Parathyroid adenoma (tissue), 2 donors: Measurements from ENCODE around the gene IFI27.
"Not testable (repeated sequence)": the region's sequence is repeated elsewhere in the genome, so short reads cannot be mapped to it uniquely, and the experiment has no call there.

Experiments used
- H2AFZ ChIP-seq: fragments of 300-600 bp; sonication (generic); one replicate; pipeline ENCODE4 v1.7.0; 2017; ENCODE audit warnings: antibody characterized with exemption, mild to moderate bottlenecking
- H3K27ac ChIP-seq: fragments of 300-600 bp; sonication (generic); one replicate; pipeline ENCODE4 v1.7.0; 2017
- H3K27me3 ChIP-seq: fragments of 300-600 bp; sonication (generic); one replicate; pipeline ENCODE4 v1.7.0; 2017; ENCODE audit warnings: low read length; ENCODE audit not compliant: control insufficient read depth, insufficient read depth
- H3K36me3 ChIP-seq: fragments of 300-600 bp; sonication (generic); one replicate; pipeline ENCODE4 v1.7.0; 2017; ENCODE audit warnings: low read length; ENCODE audit not compliant: control insufficient read depth, insufficient read depth
- H3K4me1 ChIP-seq: fragments of 300-600 bp; sonication (generic); one replicate; pipeline ENCODE4 v1.7.0; 2017; ENCODE audit warnings: control low read depth
- H3K4me2 ChIP-seq: fragments of 300-600 bp; sonication (generic); one replicate; pipeline ENCODE4 v1.7.0; 2017; ENCODE audit warnings: low read length
- H3K4me3 ChIP-seq: fragments of 300-600 bp; sonication (generic); one replicate; pipeline ENCODE4 v1.7.0; 2017; ENCODE audit warnings: low read depth, low read length
- H3K79me2 ChIP-seq: fragments of 300-600 bp; sonication (generic); one replicate; pipeline ENCODE4 v1.7.0; 2017; ENCODE audit warnings: control low read depth
- H3K9ac ChIP-seq: fragments of 300-600 bp; sonication (generic); one replicate; pipeline ENCODE4 v1.7.0; 2017; ENCODE audit warnings: mild to moderate bottlenecking
- H3K9me3 ChIP-seq: fragments of 300-600 bp; sonication (generic); one replicate; pipeline ENCODE4 v1.7.0; 2017; ENCODE audit warnings: low read length; ENCODE audit not compliant: control insufficient read depth
- CTCF ChIP-seq: fragments of 300-600 bp; sonication (generic); IDR thresholded peaks from one replicate; pipeline ENCODE4 v1.7.0; 2017; ENCODE audit warnings: antibody characterized with exemption, mild to moderate bottlenecking
- donor health status: primary hyperparathyroidism.

The IFI27 gene

DNA sequence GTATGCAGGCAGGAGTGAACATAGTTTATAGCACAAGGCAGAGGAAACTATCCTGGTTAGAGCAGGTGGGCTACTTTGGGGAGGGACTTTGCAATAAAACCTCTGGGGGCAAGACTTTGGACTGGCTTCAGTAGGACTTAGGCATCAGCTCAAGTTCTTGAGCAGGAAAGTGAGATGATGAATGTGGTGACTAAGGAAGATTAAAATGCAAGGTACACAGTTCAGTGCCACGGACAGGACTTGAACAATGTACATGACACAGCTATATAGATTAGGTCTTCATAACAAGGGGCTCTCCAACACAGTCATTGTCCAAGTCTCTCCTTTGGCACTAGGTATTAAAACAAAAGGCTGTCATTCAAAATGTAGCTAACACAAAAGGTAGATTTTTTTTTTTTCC is 42.1 kb downstream of the IFI27 start:
- Histone ChIP-seq H3K4me3 (no peak overlapping the region), H3K4me2 (no peak overlapping the region)
- no peak for TF ChIP-seq CTCF

DNA sequence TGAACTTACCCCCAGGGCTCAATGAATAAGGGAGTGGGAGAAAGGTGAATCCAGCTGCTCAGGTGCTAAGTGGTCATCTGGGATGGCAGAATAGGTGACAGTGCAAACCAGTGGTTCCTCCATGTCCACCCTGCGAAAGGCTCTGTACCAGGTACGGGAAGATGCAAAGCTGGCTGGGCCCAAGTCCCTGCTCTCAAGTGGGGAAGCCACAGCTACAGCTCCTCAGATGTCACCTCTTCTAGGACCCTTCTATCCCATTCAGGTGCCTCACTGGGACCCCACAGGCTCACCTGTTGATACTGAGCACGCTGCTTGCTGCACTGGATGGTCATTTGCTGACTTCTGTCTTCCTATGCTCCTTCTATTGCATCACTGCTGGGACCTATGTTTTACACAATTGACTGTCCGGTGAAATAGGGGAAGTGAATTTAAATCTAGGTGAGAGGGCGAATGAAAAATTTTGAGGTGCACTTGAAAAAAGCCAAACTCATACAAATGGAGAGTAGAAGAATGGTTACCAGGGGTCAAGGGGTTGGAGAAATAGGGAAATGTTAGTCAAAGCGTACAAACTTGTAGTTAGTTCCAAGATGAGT is 43.3 kb downstream of the IFI27 start:
- no peaks in the 10 kb centered on the region for H3K4me1 ChIP-seq
- no peak overlapping the region for H3K9ac ChIP-seq
- no peak overlapping the region for H3K4me3 ChIP-seq
- H3K27ac ChIP-seq = no peak overlapping the region
- no peak overlapping the region for H3K4me2 ChIP-seq
- no peaks in the 10 kb centered on the region for H3K36me3 ChIP-seq
- no peaks in the 10 kb centered on the region for H3K27me3 ChIP-seq
- no peak overlapping the region for H2AFZ ChIP-seq
- no peak for TF ChIP-seq CTCF
- no peaks in the 10 kb centered on the region for H3K79me2 ChIP-seq
- no peaks in the 10 kb centered on the region for H3K9me3 ChIP-seq

More for the DNA sequence above, 42.1 kb downstream of the IFI27 start:
- no peak overlapping the region for H3K9ac ChIP-seq
- H2AFZ ChIP-seq = no peak overlapping the region
- no peaks in the 10 kb centered on the region for H3K4me1 ChIP-seq
- no peak overlapping the region for H3K27ac ChIP-seq
- H3K9me3 ChIP-seq = no peaks in the 10 kb centered on the region
- no peaks in the 10 kb centered on the region for H3K36me3 ChIP-seq
- no peaks in the 10 kb centered on the region for H3K27me3 ChIP-seq
- no peaks in the 10 kb centered on the region for H3K79me2 ChIP-seq

DNA sequence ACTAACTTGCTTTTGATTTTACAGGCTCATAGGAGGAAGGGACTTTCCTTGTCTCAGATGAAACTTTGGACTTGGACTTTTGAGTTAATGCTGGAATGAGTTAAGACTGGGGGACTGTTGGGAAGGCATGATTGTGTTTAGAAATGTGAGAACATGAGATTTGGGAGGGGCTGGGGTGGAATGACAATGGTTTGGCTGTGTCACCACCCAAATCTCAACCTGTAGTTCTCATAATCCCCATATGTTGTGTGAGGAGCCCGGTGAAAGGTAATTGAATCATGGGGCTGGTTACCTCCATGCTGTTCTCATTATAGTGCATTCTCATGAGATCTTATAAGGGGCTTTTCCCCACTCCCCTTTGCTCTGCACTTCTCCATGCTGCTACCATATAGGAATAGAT is 45.6 kb downstream of the IFI27 start:
- not testable (repeated sequence) for H3K27me3 ChIP-seq, H3K4me1 ChIP-seq, H3K79me2 ChIP-seq, H3K9me3 ChIP-seq, H3K4me2 ChIP-seq, H3K4me3 ChIP-seq, H3K9ac ChIP-seq, H3K27ac ChIP-seq, H3K36me3 ChIP-seq, H2AFZ ChIP-seq

DNA sequence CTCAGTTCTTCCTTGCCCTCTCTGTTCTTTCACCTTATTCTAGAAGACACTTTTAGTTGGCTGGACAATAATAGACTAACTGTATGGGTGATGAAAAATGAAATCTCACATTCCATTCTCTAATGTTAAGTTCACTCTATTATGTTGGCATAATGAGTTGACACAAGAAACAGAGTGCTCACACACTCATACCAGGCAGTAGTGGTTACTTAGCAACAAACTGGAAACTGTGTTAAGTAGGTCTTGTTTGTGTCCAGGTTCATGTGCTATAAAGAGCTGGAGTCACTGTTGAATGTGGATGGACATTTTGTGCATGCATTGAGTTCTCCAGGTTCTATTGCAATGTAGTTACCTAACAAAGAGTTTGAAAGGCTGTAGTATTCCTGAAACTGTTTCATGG is 46.7 kb downstream of the IFI27 start:
- no peak overlapping the region for H3K9ac ChIP-seq
- no peak overlapping the region for H3K27ac ChIP-seq
- no peaks in the 10 kb centered on the region for H3K79me2 ChIP-seq
- H3K27me3 ChIP-seq = no peaks in the 10 kb centered on the region
- H3K36me3 ChIP-seq = no peaks in the 10 kb centered on the region
- H3K9me3 ChIP-seq = no peaks in the 10 kb centered on the region
- no peaks in the 10 kb centered on the region for H3K4me1 ChIP-seq
- H2AFZ ChIP-seq = no peak overlapping the region
- no peak overlapping the region for H3K4me2 ChIP-seq
- no peak for TF ChIP-seq CTCF
- H3K4me3 ChIP-seq = no peak overlapping the region

- H2AFZ ChIP-seq = no peak overlapping the region
- no peak overlapping the region for H3K27ac ChIP-seq
- no peaks in the 10 kb centered on the region for H3K4me1 ChIP-seq
- H3K36me3 ChIP-seq = no peaks in the 10 kb centered on the region
- no peak overlapping the region for H3K4me2 ChIP-seq
- no peak overlapping the region for H3K9ac ChIP-seq
- no peak overlapping the region for H3K4me3 ChIP-seq
- H3K27me3 ChIP-seq = no peaks in the 10 kb centered on the region
- TF ChIP-seq CTCF = no peak
- H3K79me2 ChIP-seq = no peaks in the 10 kb centered on the region
- H3K9me3 ChIP-seq = no peaks in the 10 kb centered on the region
These were observed 47.8 kb downstream of the IFI27 start for GRCh38 chr14:94158239-94158883.
